Mucosa of descending colon (tissue), 3 donors: ENCODE results near the gene VEGFB. TPM values are rescaled to one million over a fixed set of nuclear protein-coding genes. Genes with fewer than 3 reads are reported as not detected.
A peak's percentile ranks its signal among the peaks of the same experiment; 100 is the strongest.

Source experiments
- ATAC-seq: fragments of 200-7000 bp; cut with Tn5 transposase; one replicate; pipeline ENCODE4 v1.9.1; 2020; ENCODE audit warnings: mild to moderate bottlenecking, moderate library complexity
- DNase-seq, 3 donors: peaks; one replicate each; pipeline ENCODE4 v3.0.0-alpha.2; 2020
- H3K36me3 ChIP-seq: fragments of 200-600 bp; one replicate; pipeline ENCODE4 v1.8.0; 2021; ENCODE audit warnings: low read depth, mild to moderate bottlenecking
- H3K4me1 ChIP-seq: fragments of 200-600 bp; one replicate; pipeline ENCODE4 v1.8.0; 2021; ENCODE audit warnings: low read depth, mild to moderate bottlenecking
- H3K4me3 ChIP-seq: fragments of 200-600 bp; one replicate; pipeline ENCODE4 v1.8.0; 2021; ENCODE audit warnings: mild to moderate bottlenecking
- H3K9me3 ChIP-seq: fragments of 200-600 bp; one replicate; pipeline ENCODE4 v1.8.0; 2021; ENCODE audit warnings: mild to moderate bottlenecking
- intact Hi-C, 2 donors: fragments of 100-400 bp; cut with DNase I in 1 of 2; cut with micrococcal nuclease in 1 of 2; formaldehyde crosslinking; loops; one replicate each; pipeline versions ENCODE4 v1.11.0 to v1.11.1; 2022; cut with DNase I, micrococcal nuclease
- total RNA-seq, 3 donors: library from RNA; stranded (reverse); fragmentation: NEBNext Ultra II Directional in 2 of 3; extraction: Animal tissue kit (Norgen Biotek cat#: 25700) in 2 of 3; gene quantifications; one replicate each; pipeline versions ENCODE4 v1.2.1 to v1.2.4, GENCODE V29; 2021 to 2023
- TF ChIP-seq, protein P1 (sequence below): fragments of 200-600 bp; IDR thresholded peaks from one replicate; pipeline ENCODE4 v1.8.0; 2022; ENCODE audit warnings: antibody characterized with exemption, mild to moderate bottlenecking
- donor health status: DM: no; HTN: no; CAD: no; lungs with moderate emphysema.
- donor health status: DM: no; HTN: no; CAD: no.
- donor health status: DM: no; HTN: yes; CAD: no.

The VEGFB gene
- total RNA-seq, 3 donors from 2014 or later, result 45.3 to 156 (median 45.6) TPM

DNA sequence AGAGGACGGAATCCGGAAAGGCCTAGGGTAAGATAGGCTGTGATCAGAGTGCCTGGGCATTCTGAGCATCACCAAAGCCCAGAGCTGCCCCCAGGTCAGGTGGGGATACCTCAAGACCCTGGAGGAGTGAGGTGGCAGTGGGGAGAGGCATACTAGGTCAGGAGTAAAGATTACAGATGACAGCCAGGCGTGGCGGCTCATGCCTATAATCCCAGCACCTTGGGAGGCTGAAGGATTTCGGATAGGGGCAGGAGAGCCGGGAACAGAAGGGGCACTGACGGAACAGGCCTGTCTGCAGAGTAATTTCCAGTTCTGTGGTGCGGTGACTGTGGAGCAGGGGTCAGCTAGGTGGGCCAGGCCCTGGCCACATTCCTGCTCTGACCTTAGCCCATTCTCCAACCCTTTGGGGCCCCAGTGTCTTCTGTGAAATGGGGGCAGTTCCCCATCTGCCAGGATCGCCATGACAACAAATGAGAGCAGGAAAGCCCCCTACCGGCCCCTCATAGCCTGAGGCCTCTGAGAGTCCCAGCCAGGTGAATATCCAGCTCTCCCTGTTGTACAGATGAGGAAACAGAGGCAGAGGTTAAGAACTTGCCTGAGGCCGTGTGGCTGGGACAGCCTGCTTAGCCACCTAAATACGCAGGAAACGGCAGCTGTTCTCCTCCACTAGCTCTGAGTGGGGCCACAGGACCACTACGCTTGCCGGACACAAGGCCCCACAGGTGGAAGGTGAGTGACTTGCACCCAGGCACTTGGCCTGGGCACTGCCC, 40.8 kb downstream of the VEGFB start:
- peak in 1 of 3 donors; percentile 47 for DNase-seq
- Histone ChIP-seq H3K36me3 (no peaks in the 10 kb centered on the region), H3K9me3 (no peaks in the 10 kb centered on the region), H3K4me3 (no peak overlapping the region), H3K4me1 (peaks cover 33% of the 10 kb centered on the region)
- ATAC-seq, result no peak
- TF ChIP-seq, protein P1, sequence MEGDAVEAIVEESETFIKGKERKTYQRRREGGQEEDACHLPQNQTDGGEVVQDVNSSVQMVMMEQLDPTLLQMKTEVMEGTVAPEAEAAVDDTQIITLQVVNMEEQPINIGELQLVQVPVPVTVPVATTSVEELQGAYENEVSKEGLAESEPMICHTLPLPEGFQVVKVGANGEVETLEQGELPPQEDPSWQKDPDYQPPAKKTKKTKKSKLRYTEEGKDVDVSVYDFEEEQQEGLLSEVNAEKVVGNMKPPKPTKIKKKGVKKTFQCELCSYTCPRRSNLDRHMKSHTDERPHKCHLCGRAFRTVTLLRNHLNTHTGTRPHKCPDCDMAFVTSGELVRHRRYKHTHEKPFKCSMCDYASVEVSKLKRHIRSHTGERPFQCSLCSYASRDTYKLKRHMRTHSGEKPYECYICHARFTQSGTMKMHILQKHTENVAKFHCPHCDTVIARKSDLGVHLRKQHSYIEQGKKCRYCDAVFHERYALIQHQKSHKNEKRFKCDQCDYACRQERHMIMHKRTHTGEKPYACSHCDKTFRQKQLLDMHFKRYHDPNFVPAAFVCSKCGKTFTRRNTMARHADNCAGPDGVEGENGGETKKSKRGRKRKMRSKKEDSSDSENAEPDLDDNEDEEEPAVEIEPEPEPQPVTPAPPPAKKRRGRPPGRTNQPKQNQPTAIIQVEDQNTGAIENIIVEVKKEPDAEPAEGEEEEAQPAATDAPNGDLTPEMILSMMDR, result no peak
- intact Hi-C loops, result no loop called here

DNA sequence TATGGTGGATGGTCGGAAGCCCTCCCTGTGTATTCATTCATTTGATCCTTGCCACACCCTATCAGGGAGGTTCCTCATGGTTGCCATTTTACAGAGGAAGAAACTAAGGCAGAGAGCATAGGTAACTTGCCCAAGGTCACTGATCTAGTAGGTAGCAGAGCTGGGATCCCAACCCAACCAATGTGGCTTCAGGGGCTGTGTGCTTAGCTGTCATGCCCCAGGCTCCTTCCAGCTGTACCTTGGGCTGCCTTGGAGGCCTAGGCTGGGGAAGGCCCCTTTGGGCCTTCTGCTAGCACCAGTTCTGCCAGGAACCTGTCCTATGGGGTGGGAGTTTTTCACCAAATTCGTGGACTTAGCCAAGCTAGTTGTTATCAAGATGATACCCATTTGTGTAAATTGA, 41.5 kb downstream of the VEGFB start:
- ATAC-seq (no peak), DNase-seq (no peak)
- Histone ChIP-seq H3K36me3 (no peaks in the 10 kb centered on the region), H3K4me1 (peaks cover 33% of the 10 kb centered on the region), H3K9me3 (no peaks in the 10 kb centered on the region), H3K4me3 (no peak overlapping the region)
- TF ChIP-seq, protein P1, result no peak
- intact Hi-C loops, result no loop called here

DNA sequence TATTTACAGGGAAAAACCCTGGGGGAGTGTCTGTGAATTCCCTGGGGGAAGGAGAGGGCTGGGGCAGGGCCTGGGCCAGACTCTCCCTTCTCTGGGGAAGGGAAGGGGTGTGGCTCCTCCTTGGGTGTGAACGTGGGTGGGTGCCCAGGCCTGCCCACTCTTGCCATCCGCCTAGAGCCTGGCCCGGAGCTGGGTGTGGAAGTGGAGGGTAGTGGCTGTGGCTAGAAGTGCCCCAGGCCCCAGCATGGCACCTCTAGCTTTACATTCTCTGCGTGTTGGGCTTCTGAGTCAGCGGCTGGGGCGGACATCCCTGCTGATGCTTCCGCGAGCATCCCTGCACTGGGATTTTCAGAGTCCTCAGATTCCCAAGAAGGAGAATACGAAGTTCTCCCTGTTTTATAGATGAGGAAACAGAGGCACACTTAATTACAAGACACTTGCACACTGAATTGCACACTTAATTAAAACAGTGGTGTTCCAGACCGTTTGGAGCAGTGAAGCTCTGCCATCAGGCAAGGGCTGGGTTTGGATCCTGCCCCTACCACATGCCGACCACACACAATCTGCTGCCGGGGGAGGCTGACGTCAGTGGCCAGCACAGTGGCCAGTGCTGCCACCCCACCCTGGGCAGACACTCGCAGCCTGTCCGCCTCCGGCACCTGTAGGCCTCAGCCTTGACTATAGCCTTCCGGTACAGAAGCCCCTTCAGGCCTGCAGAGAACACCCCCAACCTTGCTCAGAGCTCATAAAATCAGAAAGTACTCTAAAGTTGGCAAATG, 42.5 kb downstream of the VEGFB start:
- DNase-seq (peak; percentile 77 to 80 (median 78)), ATAC-seq (peak; percentile 72)
- Histone ChIP-seq H3K36me3 (no peaks in the 10 kb centered on the region), H3K4me1 (peaks cover 31% of the 10 kb centered on the region), H3K9me3 (no peaks in the 10 kb centered on the region), H3K4me3 (no peak overlapping the region)
- intact Hi-C loops, result no loop called here
- TF ChIP-seq, protein P1, result no peak

DNA sequence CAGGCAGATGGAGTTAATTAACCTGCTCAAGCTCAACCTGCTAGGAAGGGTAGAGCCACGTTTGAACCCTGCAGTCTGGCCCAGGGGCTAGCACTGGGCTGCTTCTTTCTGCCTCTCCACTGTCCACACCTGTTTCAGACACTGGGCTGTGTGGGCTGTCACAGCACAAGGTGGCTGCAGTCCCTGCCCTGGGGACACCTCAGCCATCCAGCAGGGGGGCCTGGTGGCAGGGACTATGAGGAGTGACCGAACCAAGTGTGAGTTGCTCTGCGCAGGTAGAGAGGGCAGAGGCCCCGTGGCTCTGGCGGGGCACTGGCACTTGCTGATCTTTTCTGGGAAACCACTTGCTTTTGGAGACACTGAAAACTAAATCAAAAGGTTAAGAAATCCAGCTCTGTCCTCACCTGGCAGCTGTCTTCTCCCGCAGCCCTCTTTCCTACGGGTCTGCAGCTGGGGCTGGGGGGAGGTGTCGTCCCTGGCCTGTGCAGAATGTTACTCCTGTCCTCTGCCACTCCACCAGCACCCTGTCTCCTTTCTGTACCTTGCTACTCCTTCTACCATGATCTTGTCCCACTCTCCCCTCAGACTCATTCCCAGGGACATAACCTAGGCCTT, 44.3 kb downstream of the VEGFB start:
- intact Hi-C loops, result no loop called here
- no peaks in the 10 kb centered on the region for H3K36me3 ChIP-seq
- H3K4me1 ChIP-seq, result peaks cover 30% of the 10 kb centered on the region
- DNase-seq (peak in 1 of 3 donors; percentile 41), ATAC-seq (no peak)
- H3K4me3 ChIP-seq, result no peak overlapping the region
- no peaks in the 10 kb centered on the region for H3K9me3 ChIP-seq
- TF ChIP-seq, protein P1, result no peak

DNA sequence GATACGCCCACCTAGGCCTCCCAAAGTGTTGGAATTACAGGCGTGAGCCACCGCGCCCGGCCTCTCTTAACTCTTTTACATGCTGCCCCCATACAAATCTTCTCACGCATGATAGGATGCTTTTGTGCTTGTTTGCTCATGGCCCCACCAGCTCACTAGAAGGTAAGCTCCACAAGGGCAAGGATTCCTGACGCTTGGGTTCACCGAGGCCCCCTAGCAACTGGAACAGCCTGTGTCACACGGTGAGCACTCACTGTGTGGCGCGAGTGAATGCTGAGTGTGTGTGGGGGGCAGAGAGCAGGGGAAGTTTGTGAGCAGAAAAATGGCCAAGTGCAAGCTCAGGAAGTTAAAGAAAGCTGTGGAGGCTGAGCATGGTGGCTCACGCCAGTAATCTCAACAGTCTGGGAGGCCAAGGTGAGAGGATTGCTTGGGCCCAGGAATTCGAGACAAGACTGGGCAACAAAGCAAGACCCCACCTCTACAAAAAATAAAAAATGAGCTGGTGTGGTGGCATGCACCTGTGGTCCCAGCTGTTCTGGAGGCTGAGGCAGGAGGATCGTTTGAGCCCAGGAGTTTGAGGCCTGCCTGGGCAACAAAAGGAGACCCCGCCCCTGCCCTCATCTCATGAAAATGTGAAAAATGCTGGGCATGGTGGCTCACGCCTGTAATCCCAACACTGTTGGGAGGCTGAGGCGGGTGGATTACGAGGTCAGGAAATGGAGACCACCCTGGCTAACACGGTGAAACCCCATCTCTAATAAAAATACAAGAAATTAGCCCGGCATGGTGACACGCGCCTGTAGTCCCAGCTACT, 47.8 kb downstream of the VEGFB start:
- peak in 1 of 3 donors; percentile 43 for DNase-seq
- TF ChIP-seq, protein P1, result no peak
- Histone ChIP-seq H3K9me3 (no peaks in the 10 kb centered on the region), H3K36me3 (no peaks in the 10 kb centered on the region), H3K4me1 (peaks cover 30% of the 10 kb centered on the region), H3K4me3 (no peak overlapping the region)
- intact Hi-C loops, result no loop called here
- ATAC-seq, result no peak
